ENCODE results near the gene MRPS18A. TPM values are rescaled to one million over a fixed set of nuclear protein-coding genes. Genes with fewer than 3 reads are reported as not detected.
"Not testable (repeated sequence)": the region's sequence is repeated elsewhere in the genome, so short reads cannot be mapped to it uniquely, and the experiment has no call there.

Gene MRPS18A
- total RNA-seq, 4 donors from 2014 or later, result 30.7 to 47.4 (median 37.1) TPM

DNA sequence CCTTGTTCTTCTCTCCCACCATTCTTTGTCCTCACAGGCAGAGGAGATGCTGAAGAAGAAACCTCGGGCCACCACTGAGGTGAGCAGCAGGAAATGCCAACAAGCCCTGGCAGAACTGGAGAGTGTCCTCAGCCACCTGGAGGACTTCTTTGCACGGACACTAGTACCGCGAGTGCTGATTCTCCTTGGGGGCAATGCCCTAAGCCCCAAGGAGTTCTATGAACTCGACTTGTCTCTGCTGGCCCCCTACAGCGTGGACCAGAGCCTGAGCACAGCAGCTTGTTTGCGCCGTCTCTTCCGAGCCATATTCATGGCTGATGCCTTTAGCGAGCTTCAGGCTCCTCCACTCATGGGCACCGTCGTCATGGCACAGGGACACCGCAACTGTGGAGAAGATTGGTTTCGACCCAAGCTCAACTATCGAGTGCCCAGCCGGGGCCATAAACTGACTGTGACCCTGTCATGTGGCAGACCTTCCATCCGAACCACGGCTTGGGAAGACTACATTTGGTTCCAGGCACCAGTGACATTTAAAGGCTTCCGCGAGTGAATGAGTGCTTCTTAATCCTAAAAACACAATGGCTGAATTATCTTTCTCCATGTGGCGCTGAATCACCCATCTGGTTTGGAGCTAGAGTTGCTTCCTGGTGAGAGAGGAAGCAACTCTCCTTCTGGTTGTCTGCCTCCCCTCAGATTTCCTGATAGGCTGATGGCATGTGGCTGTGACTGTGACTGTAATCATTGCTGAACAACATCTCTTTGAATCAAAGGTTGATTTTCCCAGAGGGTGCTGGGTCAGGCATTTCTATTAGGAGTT lies 47.4 kb downstream of the MRPS18A start:
- no peak overlapping the region for H3K27ac ChIP-seq (replicated peaks in 1 of 4)
- H3K4me1 ChIP-seq, result peaks cover 39 to 51% (median 48%) of the 10 kb centered on the region in 4 donors
- DNase-seq (ENCODE audit: extremely low spot score), result no peak
- 88% methylated on average over 21 of the region's 21 CpGs for WGBS
- intact Hi-C loops (cut with DNase I), result no loop called here
- no peak for TF ChIP-seq POLR2A (IDR thresholded peaks at IDR 0.05; ENCODE audit: low read depth)
- no peaks in the 10 kb centered on the region for H3K9me3 ChIP-seq
- H3K36me3 ChIP-seq, result peaks cover 24 to 60% (median 52%) of the 10 kb centered on the region in 4 donors
- no peak overlapping the region for H3K4me3 ChIP-seq
- H3K27me3 ChIP-seq, result no peaks in the 10 kb centered on the region

GRCh38 chr6:43636308-43636659 lies 51.3 kb downstream of the MRPS18A start:
- H3K4me3 ChIP-seq, result peak overlapping the region; percentile 77 to 97 (median 87)
- peaks cover 16 to 42% (median 37%) of the 10 kb centered on the region in 4 donors for H3K36me3 ChIP-seq
- peak overlapping the region; percentile 86 to 92 (median 89) for H3K27ac ChIP-seq (replicated peaks in 1 of 4)
- intact Hi-C loops (cut with DNase I), result no loop called here
- no peaks in the 10 kb centered on the region for H3K9me3 ChIP-seq
- peaks cover 41 to 47% (median 45%) of the 10 kb centered on the region in 4 donors for H3K4me1 ChIP-seq
- no peak for DNase-seq (ENCODE audit: extremely low spot score)
- TF ChIP-seq POLR2A (IDR thresholded peaks at IDR 0.05; ENCODE audit: low read depth), result no peak
- 19% methylated on average over 7 of the region's 7 CpGs for WGBS
- H3K27me3 ChIP-seq, result no peaks in the 10 kb centered on the region

GRCh38 chr6:43635387-43636307 lies 51.9 kb downstream of the MRPS18A start, which contains the start of gene MAD2L1BP:
Gene MAD2L1BP, plus strand, starts transcription at chr6:43635840. Its CDS starts 36 bp downstream, at chr6:43635876.
- 4% methylated on average over 34 of the region's 48 CpGs for WGBS
- Histone ChIP-seq H3K9me3 (no peaks in the 10 kb centered on the region), H3K4me1 (peaks cover 39 to 50% (median 45%) of the 10 kb centered on the region in 4 donors), H3K36me3 (peaks cover 10 to 36% (median 31%) of the 10 kb centered on the region in 4 donors), H3K27me3 (no peaks in the 10 kb centered on the region), H3K4me3 (peak within 1 kb of the TSS; percentile 77 to 97 (median 87)), H3K27ac (replicated peaks in 1 of 4) (peak within 1 kb of the TSS; percentile 86 to 92 (median 89))
- intact Hi-C loops (cut with DNase I), result no loop called here
- peak; percentile 94 for DNase-seq (ENCODE audit: extremely low spot score)
- TF ChIP-seq POLR2AphosphoS5 (IDR thresholded peaks at IDR 0.05) (peak; percentile 93 to 96), EP300 (IDR thresholded peaks at IDR 0.05) (no peak), POLR2A (IDR thresholded peaks at IDR 0.05; ENCODE audit: low read depth) (peak; percentile 15)

- Histone ChIP-seq H3K9me3 (no peaks in the 10 kb centered on the region), H3K27ac (replicated peaks in 1 of 4) (peak overlapping the region; percentile 86 to 92 (median 89)), H3K27me3 (no peaks in the 10 kb centered on the region), H3K4me1 (peaks cover 41 to 52% (median 51%) of the 10 kb centered on the region in 4 donors), H3K4me3 (peak overlapping the region in 1 of 4 donors; percentile 97), H3K36me3 (peaks cover 1 to 28% (median 22%) of the 10 kb centered on the region in 4 donors)
- 77% methylated on average over 9 of the region's 9 CpGs for WGBS
- intact Hi-C loops (cut with DNase I), result no loop called here
- TF ChIP-seq, protein P1, sequence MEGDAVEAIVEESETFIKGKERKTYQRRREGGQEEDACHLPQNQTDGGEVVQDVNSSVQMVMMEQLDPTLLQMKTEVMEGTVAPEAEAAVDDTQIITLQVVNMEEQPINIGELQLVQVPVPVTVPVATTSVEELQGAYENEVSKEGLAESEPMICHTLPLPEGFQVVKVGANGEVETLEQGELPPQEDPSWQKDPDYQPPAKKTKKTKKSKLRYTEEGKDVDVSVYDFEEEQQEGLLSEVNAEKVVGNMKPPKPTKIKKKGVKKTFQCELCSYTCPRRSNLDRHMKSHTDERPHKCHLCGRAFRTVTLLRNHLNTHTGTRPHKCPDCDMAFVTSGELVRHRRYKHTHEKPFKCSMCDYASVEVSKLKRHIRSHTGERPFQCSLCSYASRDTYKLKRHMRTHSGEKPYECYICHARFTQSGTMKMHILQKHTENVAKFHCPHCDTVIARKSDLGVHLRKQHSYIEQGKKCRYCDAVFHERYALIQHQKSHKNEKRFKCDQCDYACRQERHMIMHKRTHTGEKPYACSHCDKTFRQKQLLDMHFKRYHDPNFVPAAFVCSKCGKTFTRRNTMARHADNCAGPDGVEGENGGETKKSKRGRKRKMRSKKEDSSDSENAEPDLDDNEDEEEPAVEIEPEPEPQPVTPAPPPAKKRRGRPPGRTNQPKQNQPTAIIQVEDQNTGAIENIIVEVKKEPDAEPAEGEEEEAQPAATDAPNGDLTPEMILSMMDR (IDR thresholded peaks at IDR 0.05), result no peak
- TF ChIP-seq POLR2AphosphoS5 (IDR thresholded peaks at IDR 0.05) (no peak), POLR2A (IDR thresholded peaks at IDR 0.05; ENCODE audit: low read depth) (no peak), EP300 (IDR thresholded peaks at IDR 0.05) (no peak)
- no peak for DNase-seq (ENCODE audit: extremely low spot score)
Observed at GRCh38 chr6:43634702-43635303, 52.8 kb downstream of the MRPS18A start.

- DNase-seq (ENCODE audit: extremely low spot score); intact Hi-C loops (cut with DNase I): not testable (repeated sequence)
Observed at GRCh38 chr6:43633002-43633401, 54.6 kb downstream of the MRPS18A start.

DNA sequence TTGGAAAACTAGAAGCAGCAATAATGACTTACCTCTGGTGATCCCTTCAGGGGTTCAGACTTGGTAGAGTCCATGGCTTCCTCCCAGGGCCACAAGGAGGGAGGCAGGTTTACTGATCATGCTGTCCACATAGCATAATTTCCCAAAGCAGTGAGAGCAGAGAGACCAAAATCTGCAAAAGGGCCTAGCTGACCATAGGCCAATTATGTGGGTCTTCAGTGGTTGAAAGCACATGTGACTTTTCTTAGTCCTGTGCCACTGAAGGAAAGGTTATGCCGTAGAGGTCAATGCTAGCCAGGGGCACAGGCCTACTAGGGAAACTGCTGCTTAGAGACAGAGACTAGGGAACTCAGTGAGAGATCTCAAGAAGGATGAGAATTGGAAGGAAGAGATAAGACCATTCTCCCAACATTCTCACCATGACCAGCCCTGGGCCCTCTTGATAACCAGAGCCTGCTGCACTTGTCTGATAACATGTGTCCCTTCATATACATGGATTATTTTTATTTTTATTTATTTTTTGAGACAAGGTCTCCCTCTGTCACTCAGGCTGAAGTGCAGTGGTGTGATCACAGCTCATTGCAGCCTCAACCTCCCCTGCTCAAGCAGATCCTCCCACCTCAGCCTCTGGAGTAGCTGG lies 56.5 kb downstream of the MRPS18A start:
- Histone ChIP-seq H3K36me3 (peaks cover 0 to 4% (median 2%) of the 10 kb centered on the region in 4 donors), H3K27me3 (no peaks in the 10 kb centered on the region), H3K27ac (replicated peaks in 1 of 4) (peak overlapping the region; percentile 91 to 98 (median 98)), H3K9me3 (no peaks in the 10 kb centered on the region), H3K4me1 (peaks cover 27 to 39% (median 38%) of the 10 kb centered on the region in 4 donors), H3K4me3 (no peak overlapping the region)
- 87% methylated on average over 1 of the region's 1 CpG for WGBS
- DNase-seq (ENCODE audit: extremely low spot score), result no peak
- TF ChIP-seq, protein P1 (IDR thresholded peaks at IDR 0.05), result no peak
- TF ChIP-seq EP300 (IDR thresholded peaks at IDR 0.05), result no peak
- TF ChIP-seq POLR2A (IDR thresholded peaks at IDR 0.05; ENCODE audit: low read depth), result no peak
- no peak for TF ChIP-seq POLR2AphosphoS5 (IDR thresholded peaks at IDR 0.05)
- intact Hi-C loops (cut with DNase I), result no loop called here

More at GRCh38 chr6:43633002-43633401, 54.6 kb downstream of the MRPS18A start:
- 95% methylated on average over 7 of the region's 7 CpGs for WGBS
- H3K4me1 ChIP-seq, result peaks cover 31 to 40% (median 39%) of the 10 kb centered on the region in 4 donors
- H3K27ac ChIP-seq (replicated peaks in 1 of 4); H3K4me3 ChIP-seq; H3K27me3 ChIP-seq; H3K9me3 ChIP-seq: not testable (repeated sequence)
- peaks cover 0 to 15% (median 8%) of the 10 kb centered on the region in 4 donors for H3K36me3 ChIP-seq
